Bronchial epithelial cell (primary cell): ENCODE data around the gene SPINDOC. TPM values are rescaled to one million over a fixed set of nuclear protein-coding genes. Genes with fewer than 3 reads are reported as not detected.

Experiments used
- DNase-seq: peaks from one replicate; pipeline ENCODE4 v3.0.0-alpha.2; 2010; ENCODE audit warnings: low read depth
- FAIRE-seq: peaks from 2 replicates; lab custom pipeline; 2011; peaks lifted over from hg19 to GRCh38; lab: Jason Lieb, UNC
- H3K27me3 ChIP-seq: 2 replicates; pipeline ENCODE4 v1.5.1; 2011; ENCODE audit warnings: low read length; ENCODE audit not compliant: control insufficient read depth, insufficient read depth
- H3K36me3 ChIP-seq: 2 replicates; pipeline ENCODE4 v1.5.1; 2011; ENCODE audit warnings: low read length; ENCODE audit not compliant: control insufficient read depth, insufficient read depth
- H3K4me3 ChIP-seq: 2 replicates; pipeline ENCODE4 v1.5.1; 2011; ENCODE audit warnings: mild to moderate bottlenecking, low read depth, low read length, control low read depth
- CTCF ChIP-seq: IDR thresholded peaks from 2 replicates; pipeline ENCODE4 v1.5.1; 2011; ENCODE audit warnings: mild to moderate bottlenecking, moderate library complexity, low read length, control low read depth, inconsistent platforms; ENCODE audit not compliant: insufficient read depth, severe bottlenecking
- total RNA-seq: library from RNA; depleted of rRNA; stranded (reverse); fragments of >200 nt; gene quantifications from 2 replicates; pipeline ENCODE4 v1.2.1, GENCODE V29; 2014

Gene SPINDOC
- total RNA-seq, 1 donor from 2014 or later = 3.4 TPM

DNA sequence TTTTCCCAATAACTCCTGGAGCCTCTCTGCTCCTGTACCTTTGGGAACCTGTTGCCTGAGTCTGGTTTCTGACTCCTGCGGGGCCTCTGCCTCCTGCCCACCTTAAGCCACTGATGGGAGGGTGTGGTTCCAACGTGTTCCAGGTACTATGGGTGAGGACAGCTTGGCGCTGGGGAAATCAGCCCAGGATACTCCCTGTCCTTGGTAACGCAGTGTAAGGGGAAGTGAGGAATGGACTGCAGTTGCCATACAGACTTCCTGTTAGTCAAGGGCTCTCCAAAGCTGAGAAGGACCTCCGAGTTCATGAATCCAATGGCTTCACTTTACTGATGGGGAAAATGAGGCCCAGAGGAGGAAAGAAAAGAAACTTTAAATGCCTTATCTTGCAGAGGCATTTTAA is 24.5 kb downstream of the SPINDOC start:
- no peak overlapping the region for H3K4me3 ChIP-seq
- no peaks in the 10 kb centered on the region for H3K36me3 ChIP-seq
- no peak for FAIRE-seq
- no peak for TF ChIP-seq CTCF
- H3K27me3 ChIP-seq = no peaks in the 10 kb centered on the region
- DNase-seq = no peak

- no peak for FAIRE-seq
- no peaks in the 10 kb centered on the region for H3K36me3 ChIP-seq
- H3K4me3 ChIP-seq = peak overlapping the region; percentile 3
- peak; percentile 93 for DNase-seq
- no peaks in the 10 kb centered on the region for H3K27me3 ChIP-seq
- no peak for TF ChIP-seq CTCF
Observed at GRCh38 chr11:63838150-63838677, 25.0 kb downstream of the SPINDOC start.

DNA sequence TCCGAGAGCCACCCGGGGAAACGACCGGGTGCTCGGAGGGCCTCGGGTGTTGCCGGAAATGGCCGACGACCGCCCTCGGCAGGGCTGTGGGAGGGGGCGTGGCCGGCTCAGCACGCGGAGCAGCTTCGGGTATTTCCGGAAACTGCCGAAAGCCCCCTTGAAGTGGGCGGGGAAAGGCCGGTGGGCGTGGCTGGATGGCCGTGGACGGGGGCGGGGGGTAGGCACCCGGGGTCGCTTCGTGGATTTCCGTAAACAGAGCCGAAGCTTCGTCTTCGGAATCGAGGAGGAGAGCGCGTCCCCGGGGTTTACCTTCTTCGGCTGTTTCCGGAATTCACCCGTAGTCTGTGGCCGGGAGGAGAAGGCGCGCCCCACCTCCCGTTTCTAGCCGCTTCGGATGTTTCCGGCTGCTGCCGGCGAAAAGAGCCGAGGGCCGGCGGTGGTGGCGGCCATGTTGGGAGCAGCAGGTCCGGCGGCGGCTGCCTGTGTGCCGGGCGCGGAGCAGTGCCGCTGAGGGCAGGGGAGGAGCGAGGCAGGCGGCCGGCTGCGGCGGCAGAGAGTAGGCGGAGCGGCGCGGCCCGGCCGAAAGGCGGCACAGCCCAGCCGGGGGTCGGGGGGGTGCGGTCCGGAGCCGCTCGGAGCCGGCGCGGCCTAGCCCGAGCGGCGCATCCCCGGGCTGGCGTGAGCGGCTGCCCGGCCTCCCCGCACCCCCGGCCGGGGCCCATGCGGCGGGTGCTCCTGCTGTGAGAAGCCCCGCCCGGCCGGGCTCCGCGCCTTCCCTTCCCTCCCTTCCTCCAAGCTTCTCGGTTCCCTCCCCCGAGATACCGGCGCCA is 25.6 kb downstream of the SPINDOC start, which contains the start of gene MARK2:
TSS of gene MARK2 (plus strand) at position 433 of the 830 bp plus-strand sequence. CDS start at position 830, 397 bp downstream.
- no peak for FAIRE-seq
- Histone ChIP-seq H3K4me3 (peak within 1 kb of the TSS; percentile 77), H3K36me3 (no peaks in the 10 kb centered on the region), H3K27me3 (no peaks in the 10 kb centered on the region)
- TF ChIP-seq CTCF = no peak
- peak; percentile 88 for DNase-seq

GRCh38 chr11:63839508-63840355 is 26.5 kb downstream of the SPINDOC start:
- no peak for DNase-seq

More at GRCh38 chr11:63839508-63840355, 26.5 kb downstream of the SPINDOC start:
- no peak for FAIRE-seq
- H3K27me3 ChIP-seq = no peaks in the 10 kb centered on the region
- no peaks in the 10 kb centered on the region for H3K36me3 ChIP-seq
- TF ChIP-seq CTCF = no peak
- peak overlapping the region; percentile 77 for H3K4me3 ChIP-seq
